Body of pancreas (tissue), 4 donors: ENCODE data around the gene PIK3R5.

ENCODE experiments used
- CTCF ChIP-seq, 7 experiments: fragments of 450-650 bp in 4 of 7; fragments of 200-600 bp in 3 of 7; sonication (generic) in 3 of 7; IDR thresholded peaks; one replicate each; pipeline ENCODE4 v1.5.1; 2016 to 2019; ENCODE audit warnings: antibody characterized with exemption in 7 of 7
- POLR2A ChIP-seq, 3 donors: fragments of 450-650 bp; IDR thresholded peaks; one replicate each; pipeline ENCODE4 v1.6.1; 2016; ENCODE audit warnings: antibody characterized with exemption in 3 of 3, mild to moderate bottlenecking in 2 of 3

GRCh38 chr17:9009737-9010136 is 44.2 kb upstream of the PIK3R5 start:
- TF ChIP-seq CTCF (IDR thresholded peaks at IDR 0.05) (no peak), POLR2A (IDR thresholded peaks at IDR 0.05) (no peak)
